Osteoblast (primary cell): ENCODE results near the gene SCD5. TPM values are rescaled to one million over a fixed set of nuclear protein-coding genes. Genes with fewer than 3 reads are reported as not detected.
"Not testable (repeated sequence)": the region's sequence is repeated elsewhere in the genome, so short reads cannot be mapped to it uniquely, and the experiment has no call there.

Experiments used
- DNase-seq: peaks from one replicate; pipeline ENCODE4 v3.0.0; 2011; ENCODE audit warnings: low spot score, mixed read lengths; ENCODE audit not compliant: insufficient read length; ENCODE audit errors: missing footprints
- H2AFZ ChIP-seq: 2 replicates; pipeline ENCODE4 v1.6.0; 2011; ENCODE audit warnings: mild to moderate bottlenecking, low read length
- H3K27ac ChIP-seq: 2 replicates; pipeline ENCODE4 v1.5.1; 2011; ENCODE audit warnings: mild to moderate bottlenecking, low read depth, low read length, moderate library complexity
- H3K27me3 ChIP-seq: 2 replicates; pipeline ENCODE4 v1.6.0; 2012; ENCODE audit warnings: mild to moderate bottlenecking, control low read depth, inconsistent platforms, low read length, moderate library complexity; ENCODE audit not compliant: insufficient read depth
- H3K36me3 ChIP-seq: 2 replicates; pipeline ENCODE4 v1.5.1; 2011; ENCODE audit warnings: mild to moderate bottlenecking, low read length, control low read depth, moderate library complexity; ENCODE audit not compliant: insufficient read depth
- H3K4me1 ChIP-seq: 2 replicates; pipeline ENCODE4 v1.5.1; 2011; ENCODE audit warnings: mild to moderate bottlenecking, low read length, control low read depth, moderate library complexity; ENCODE audit not compliant: insufficient read depth
- H3K4me2 ChIP-seq: 2 replicates; pipeline ENCODE4 v1.6.0; 2011; ENCODE audit warnings: mild to moderate bottlenecking, low read length; ENCODE audit not compliant: insufficient read depth
- H3K4me3 ChIP-seq: fragments of 200-600 bp; sonication (generic); 3 replicates; pipeline ENCODE4 v1.5.1; 2012; ENCODE audit warnings: mild to moderate bottlenecking, low read length, inconsistent platforms; ENCODE audit not compliant: insufficient read depth
- H3K79me2 ChIP-seq: 2 replicates; pipeline ENCODE4 v1.6.0; 2012; ENCODE audit warnings: mild to moderate bottlenecking, low read length, control low read depth, inconsistent platforms; ENCODE audit not compliant: insufficient read depth
- H3K9me3 ChIP-seq: 2 replicates; pipeline ENCODE4 v1.5.1; 2011; ENCODE audit warnings: low read depth, low read length, control low read depth
- H4K20me1 ChIP-seq: 2 replicates; pipeline ENCODE4 v1.6.0; 2012; ENCODE audit warnings: mild to moderate bottlenecking, low read length, control low read depth; ENCODE audit not compliant: insufficient read depth
- total RNA-seq: library from RNA; depleted of rRNA; stranded (reverse); fragments of >200 nt; gene quantifications from 2 replicates; pipeline ENCODE4 v1.2.3, GENCODE V29; 2012
- TF ChIP-seq, protein P1 (sequence below): IDR thresholded peaks from 2 replicates; pipeline ENCODE4 v1.5.1; 2011; ENCODE audit warnings: mild to moderate bottlenecking, low read depth, low read length, moderate library complexity; ENCODE audit errors: extremely low read depth

The SCD5 gene
- total RNA-seq = 9.4 and 11.9 TPM in 2 replicates

DNA sequence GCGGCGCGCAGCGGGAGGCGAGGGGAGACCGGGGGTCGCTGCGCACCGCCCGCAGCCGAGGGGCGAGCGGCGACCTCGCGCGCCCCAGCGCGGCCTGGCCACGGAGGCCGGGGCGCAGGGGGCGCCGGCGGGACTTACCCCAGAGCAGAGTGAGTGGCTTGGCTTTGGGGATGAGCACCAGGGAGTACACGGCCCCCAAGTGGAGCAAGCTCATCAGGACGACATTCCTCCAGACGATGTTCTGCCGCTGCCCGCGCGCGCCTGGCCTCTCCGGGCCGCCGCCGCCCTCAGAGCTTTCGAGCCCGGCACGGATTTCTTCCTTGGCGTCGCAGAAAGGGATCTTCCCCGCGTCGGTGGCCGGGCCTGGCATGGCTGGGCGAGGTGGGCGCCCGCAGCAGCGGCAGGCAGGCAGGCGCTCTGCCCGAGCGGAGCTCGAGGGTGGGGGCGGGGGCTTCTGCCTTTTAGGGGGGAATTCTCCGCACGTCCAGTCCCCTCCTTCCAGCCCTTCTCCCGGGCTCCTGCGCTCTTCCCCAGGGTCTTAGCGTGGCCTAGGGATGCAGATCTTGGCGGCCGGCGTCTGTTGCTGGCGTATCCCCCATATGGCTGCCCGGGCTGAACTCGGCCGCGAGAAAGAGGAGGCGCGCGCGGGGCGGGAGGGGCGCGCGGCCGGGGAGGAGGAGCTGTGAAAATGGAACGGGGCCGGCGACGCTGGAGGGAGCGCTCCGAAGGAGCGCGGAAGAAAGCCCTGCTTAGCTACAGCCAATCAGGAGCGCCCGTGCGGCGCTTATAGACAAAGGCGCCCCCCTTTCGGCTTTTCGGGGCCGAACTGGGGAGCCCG, at the start of gene SCD5:
SCD5 (minus strand) TSS at position 629 of the 838 bp plus-strand sequence; CDS start at position 370, 259 bp downstream.
- Histone ChIP-seq H3K4me1 (peaks cover 10% of the 10 kb centered on the region), H3K79me2 (no peaks in the 10 kb centered on the region), H4K20me1 (peaks cover 6% of the 10 kb centered on the region), H3K36me3 (no peaks in the 10 kb centered on the region), H3K4me2 (peak within 1 kb of the TSS; percentile 83), H3K4me3 (peak within 1 kb of the TSS; percentile 74), H3K27ac (no peak within 1 kb of the TSS), H3K9me3 (no peaks in the 10 kb centered on the region), H3K27me3 (peaks cover 14% of the 10 kb centered on the region), H2AFZ (peak within 1 kb of the TSS; percentile 80)
- TF ChIP-seq, protein P1, sequence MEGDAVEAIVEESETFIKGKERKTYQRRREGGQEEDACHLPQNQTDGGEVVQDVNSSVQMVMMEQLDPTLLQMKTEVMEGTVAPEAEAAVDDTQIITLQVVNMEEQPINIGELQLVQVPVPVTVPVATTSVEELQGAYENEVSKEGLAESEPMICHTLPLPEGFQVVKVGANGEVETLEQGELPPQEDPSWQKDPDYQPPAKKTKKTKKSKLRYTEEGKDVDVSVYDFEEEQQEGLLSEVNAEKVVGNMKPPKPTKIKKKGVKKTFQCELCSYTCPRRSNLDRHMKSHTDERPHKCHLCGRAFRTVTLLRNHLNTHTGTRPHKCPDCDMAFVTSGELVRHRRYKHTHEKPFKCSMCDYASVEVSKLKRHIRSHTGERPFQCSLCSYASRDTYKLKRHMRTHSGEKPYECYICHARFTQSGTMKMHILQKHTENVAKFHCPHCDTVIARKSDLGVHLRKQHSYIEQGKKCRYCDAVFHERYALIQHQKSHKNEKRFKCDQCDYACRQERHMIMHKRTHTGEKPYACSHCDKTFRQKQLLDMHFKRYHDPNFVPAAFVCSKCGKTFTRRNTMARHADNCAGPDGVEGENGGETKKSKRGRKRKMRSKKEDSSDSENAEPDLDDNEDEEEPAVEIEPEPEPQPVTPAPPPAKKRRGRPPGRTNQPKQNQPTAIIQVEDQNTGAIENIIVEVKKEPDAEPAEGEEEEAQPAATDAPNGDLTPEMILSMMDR = no peak
- DNase-seq = peak; percentile 96

DNA sequence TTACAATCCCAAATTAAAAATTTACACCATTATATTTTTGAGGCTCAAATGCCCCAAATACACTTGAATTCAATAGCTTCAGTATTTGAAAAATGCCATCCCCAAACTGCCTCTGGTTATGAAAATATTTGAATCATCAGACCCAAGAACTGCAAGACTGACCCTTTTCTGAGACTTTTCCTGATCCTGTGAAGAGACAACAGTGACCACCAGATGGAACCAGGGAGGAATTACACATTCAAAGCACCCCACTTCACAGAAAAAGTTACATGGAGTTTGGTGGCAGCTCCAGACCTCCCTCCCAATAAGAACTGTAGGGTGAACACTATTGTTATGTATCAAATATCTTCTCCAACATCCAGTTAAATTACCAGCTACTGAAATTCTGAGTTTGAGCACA, 44.0 kb upstream of the SCD5 start:
- H3K79me2 ChIP-seq = peaks cover 38% of the 10 kb centered on the region
- peaks cover 28% of the 10 kb centered on the region for H4K20me1 ChIP-seq
- H2AFZ ChIP-seq = no peak overlapping the region
- H3K4me1 ChIP-seq = no peaks in the 10 kb centered on the region
- H3K27ac ChIP-seq = no peak overlapping the region
- H3K36me3 ChIP-seq = peaks cover 91% of the 10 kb centered on the region
- peak; percentile 27 for DNase-seq
- H3K4me3 ChIP-seq = no peak overlapping the region
- H3K4me2 ChIP-seq = no peak overlapping the region
- TF ChIP-seq, protein P1 = peak; percentile 48
- no peaks in the 10 kb centered on the region for H3K27me3 ChIP-seq
- H3K9me3 ChIP-seq = no peaks in the 10 kb centered on the region

DNA sequence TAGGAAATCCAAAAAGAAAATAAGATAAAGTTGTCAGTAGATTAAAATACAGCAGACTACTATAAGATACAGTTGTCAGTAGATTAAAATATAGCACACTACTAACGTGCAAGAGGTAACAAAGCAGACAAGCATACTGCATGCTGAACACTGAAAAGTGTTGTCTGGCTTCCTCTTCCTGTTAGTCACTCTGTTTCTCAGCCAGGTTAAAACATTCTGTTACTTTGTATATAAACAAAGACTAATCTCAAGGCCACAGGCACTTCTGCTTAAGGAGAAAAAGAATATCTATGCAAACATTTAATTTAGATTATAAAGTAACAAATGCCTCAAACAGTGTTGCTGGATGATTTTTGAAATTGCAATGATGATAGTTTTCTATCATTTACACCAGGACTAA, 41.0 kb upstream of the SCD5 start:
- no peak overlapping the region for H3K4me3 ChIP-seq
- peaks cover 21% of the 10 kb centered on the region for H4K20me1 ChIP-seq
- H3K36me3 ChIP-seq = peaks cover 85% of the 10 kb centered on the region
- no peak overlapping the region for H3K4me2 ChIP-seq
- TF ChIP-seq, protein P1 = no peak
- H3K4me1 ChIP-seq = no peaks in the 10 kb centered on the region
- no peak for DNase-seq
- H3K9me3 ChIP-seq = no peaks in the 10 kb centered on the region
- no peak overlapping the region for H2AFZ ChIP-seq
- H3K79me2 ChIP-seq = peaks cover 41% of the 10 kb centered on the region
- H3K27me3 ChIP-seq = no peaks in the 10 kb centered on the region
- no peak overlapping the region for H3K27ac ChIP-seq

DNA sequence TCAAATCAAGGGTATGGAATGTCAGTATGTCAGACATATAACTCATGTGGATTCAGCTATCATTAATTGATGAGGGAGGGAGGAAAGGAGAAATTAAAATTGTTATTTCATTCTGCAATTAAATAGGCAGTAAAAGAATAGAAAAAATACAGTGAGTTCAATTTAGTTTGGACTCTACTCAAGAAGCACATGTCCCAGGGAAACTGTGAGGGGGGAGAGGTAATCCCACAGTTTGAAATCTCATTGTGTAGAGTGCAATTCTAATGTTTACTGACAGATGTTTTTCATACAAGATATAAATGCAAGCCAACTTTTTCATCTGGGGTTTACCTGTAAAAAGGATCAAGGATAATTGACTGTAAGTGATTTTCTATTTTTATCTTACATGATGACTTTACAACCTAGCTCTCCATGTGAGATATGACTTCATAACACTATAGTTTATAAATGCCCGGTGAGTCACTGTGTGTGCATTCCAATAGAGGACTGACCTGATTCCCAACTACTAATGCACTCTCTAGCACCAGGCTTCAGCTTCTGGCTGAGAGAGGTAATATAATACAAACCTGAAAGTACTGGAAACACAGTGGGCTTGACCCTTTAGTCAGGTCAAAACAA, 35.2 kb upstream of the SCD5 start:
- no peak overlapping the region for H3K4me3 ChIP-seq
- peaks cover 8% of the 10 kb centered on the region for H3K4me1 ChIP-seq
- H4K20me1 ChIP-seq = peaks cover 22% of the 10 kb centered on the region
- H3K27me3 ChIP-seq = no peaks in the 10 kb centered on the region
- peaks cover 65% of the 10 kb centered on the region for H3K36me3 ChIP-seq
- no peaks in the 10 kb centered on the region for H3K9me3 ChIP-seq
- H2AFZ ChIP-seq = no peak overlapping the region
- peak; percentile 87 for DNase-seq
- peaks cover 42% of the 10 kb centered on the region for H3K79me2 ChIP-seq
- H3K4me2 ChIP-seq = no peak overlapping the region
- H3K27ac ChIP-seq = peak overlapping the region; percentile 65
- TF ChIP-seq, protein P1 = no peak

DNA sequence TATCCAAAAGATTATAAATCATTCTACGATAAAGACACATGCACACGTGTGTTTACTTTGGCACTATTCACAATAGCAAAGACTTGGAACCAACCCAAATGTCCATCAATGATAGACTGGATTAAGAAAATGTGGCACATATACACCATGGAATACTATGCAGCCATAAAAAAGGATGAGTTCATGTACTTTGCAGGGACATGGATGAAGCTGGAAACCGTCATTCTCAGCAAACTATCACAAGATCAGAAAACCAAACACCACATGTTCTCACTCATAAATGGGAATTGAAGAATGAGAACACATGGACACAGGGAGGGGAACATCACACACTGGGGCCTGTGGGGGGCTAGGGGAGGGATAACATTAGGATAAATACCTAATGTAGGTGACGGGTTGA, 34.5 kb upstream of the SCD5 start:
- not testable (repeated sequence) for H3K9me3 ChIP-seq, H3K4me2 ChIP-seq, H3K4me1 ChIP-seq, DNase-seq, H3K27ac ChIP-seq, H3K27me3 ChIP-seq, H2AFZ ChIP-seq, H3K4me3 ChIP-seq
- peaks cover 42% of the 10 kb centered on the region for H3K79me2 ChIP-seq
- peaks cover 65% of the 10 kb centered on the region for H3K36me3 ChIP-seq
- H4K20me1 ChIP-seq = peaks cover 22% of the 10 kb centered on the region
